Spleen (tissue), 11 donors: Measurements from ENCODE around the gene TRPC4AP. TPM values are rescaled to one million over a fixed set of nuclear protein-coding genes. Genes with fewer than 3 reads are reported as not detected.

Source experiments
- DNase-seq: peaks from one replicate; pipeline ENCODE4 v3.0.0-alpha.2; 2020
- H3K27ac ChIP-seq, 8 donors: fragments of 200-600 bp; sonication (generic) in 7 of 8; 1 replicate in 4 of 8; 2 replicates in 4 of 8; pipeline versions ENCODE4 v1.5.0 to v1.8.0; 2016 to 2021; ENCODE audit warnings: inconsistent platforms in 4 of 8, mild to moderate bottlenecking in 4 of 8, moderate library complexity in 1 of 8
- H3K27me3 ChIP-seq, 7 donors: fragments of 200-600 bp; sonication (generic) in 6 of 7; replicated peaks in 1 of 7; 1 replicate in 4 of 7; 2 replicates in 3 of 7; pipeline versions ENCODE4 v1.5.0 to v1.8.0; 2016 to 2021; ENCODE audit warnings: inconsistent platforms in 3 of 7, mild to moderate bottlenecking in 1 of 7
- H3K36me3 ChIP-seq, 6 donors: fragments of 200-600 bp; sonication (generic) in 5 of 6; 1 replicate in 4 of 6; 2 replicates in 2 of 6; pipeline versions ENCODE4 v1.5.0 to v1.8.0; 2016 to 2021; ENCODE audit warnings: inconsistent platforms in 2 of 6
- H3K4me1 ChIP-seq, 6 donors: fragments of 200-600 bp; sonication (generic) in 5 of 6; 1 replicate in 3 of 6; 2 replicates in 3 of 6; pipeline versions ENCODE4 v1.5.0 to v1.8.0; 2016 to 2021; ENCODE audit warnings: inconsistent platforms in 3 of 6
- H3K4me3 ChIP-seq, 8 donors: fragments of 200-600 bp; sonication (generic) in 7 of 8; 1 replicate in 4 of 8; 2 replicates in 4 of 8; pipeline versions ENCODE4 v1.5.0 to v1.8.0; 2016 to 2021; ENCODE audit warnings: inconsistent platforms in 4 of 8, mild to moderate bottlenecking in 4 of 8, moderate library complexity in 2 of 8
- H3K9me3 ChIP-seq, 8 donors: fragments of 200-600 bp; sonication (generic) in 7 of 8; 1 replicate in 4 of 8; 2 replicates in 4 of 8; pipeline versions ENCODE4 v1.5.0 to v1.8.0; 2016 to 2021; ENCODE audit warnings: inconsistent platforms in 4 of 8
- CTCF ChIP-seq, 11 experiments: fragments of 200-600 bp in 7 of 11; fragments of 450-650 bp in 4 of 11; sonication (generic) in 4 of 11; IDR thresholded peaks in 8 of 11; conservative IDR thresholded peaks in 3 of 11; 1 replicate in 7 of 11; 2 replicates in 4 of 11; pipeline versions ENCODE4 v1.4.0 to v1.8.0; 2016 to 2021; ENCODE audit warnings: antibody characterized with exemption in 11 of 11, inconsistent platforms in 4 of 11, mild to moderate bottlenecking in 1 of 11
- POLR2A ChIP-seq, 3 donors: fragments of 450-650 bp; IDR thresholded peaks; one replicate each; pipeline ENCODE4 v1.5.1; 2017; ENCODE audit warnings: antibody characterized with exemption in 3 of 3, mild to moderate bottlenecking in 1 of 3
- POLR2AphosphoS5 ChIP-seq, 3 donors: sonication (generic); formaldehyde crosslinking; IDR thresholded peaks; one replicate each; pipeline ENCODE4 v1.5.1; 2017; ENCODE audit warnings: antibody characterized with exemption in 3 of 3
- WGBS, 5 donors: extraction: QIAGEN DNeasy Blood & Tissue Kit in 3 of 5; methylation state at CpG; one replicate each; pipeline versions ENCODE4 v1.1.5 to v1.1.7; 2013 to 2018; 5-methylcytosine and 5-hydroxymethylcytosine counted together
- intact Hi-C: fragments of 100-400 bp; cut with DNase I; formaldehyde crosslinking; loops from one replicate; pipeline ENCODE4 v1.15.0; 2023; ENCODE audit warnings: low total_unique reads
- polyA plus RNA-seq, 3 donors: library from polyadenylated mRNA; stranded (reverse); fragments of 200-250 nt; gene quantifications; one replicate each; pipeline ENCODE4 v1.2.1, GENCODE V29; 2013
- total RNA-seq, 7 donors: library from RNA; depleted of rRNA in 3 of 7; stranded (reverse); fragments of >200 nt in 3 of 7; fragmentation: NEBNext Ultra II Directional in 4 of 7; extraction: Animal tissue kit (Norgen Biotek cat#: 25700) in 4 of 7; gene quantifications; one replicate each; pipeline versions ENCODE4 v1.1.0 to v1.2.1, GENCODE V29; 2016 to 2021
- donor health status: healthy with polysubstance abuse.
- donor health status: DM: no; HTN: no; CAD: no; lungs with moderate emphysema.
- donor health status: DM: no; HTN: no; CAD: no.
- donor health status: Bipolar disorder and iron deficiency.
- donor health status: healthy.
- donor health status: DM: no; HTN: no; CAD: no.
- donor health status: DM: yes; HTN: yes; CAD: no.

The TRPC4AP gene
- total and polyA plus RNA-seq, 10 donors, result 26.3 to 81.7 (median 64.9) TPM

DNA sequence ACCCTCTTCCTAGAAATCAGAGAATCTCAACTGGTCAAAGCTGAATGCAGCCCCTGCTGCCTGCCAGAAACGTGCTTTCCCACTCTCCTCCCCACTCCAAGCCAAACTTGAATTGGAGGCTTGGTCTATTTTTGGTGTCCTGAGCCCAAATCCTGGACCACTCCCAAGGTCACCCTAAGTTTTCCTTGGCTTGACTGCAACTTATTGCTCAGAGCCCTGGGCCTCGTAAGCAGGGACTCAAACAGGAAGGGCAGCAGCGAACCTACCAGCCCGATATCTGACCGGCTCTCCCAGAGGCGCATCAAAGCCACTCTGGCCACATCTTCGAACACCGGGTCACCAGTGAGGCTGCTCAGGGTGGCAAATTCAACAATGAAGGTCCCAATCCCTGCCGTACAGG lies 41.9 kb upstream of the TRPC4AP start:
- intact Hi-C loops, result no loop called here
- Histone ChIP-seq H3K4me1 (peaks cover 0 to 24% (median 9%) of the 10 kb centered on the region in 6 donors), H3K27me3 (no peaks in the 10 kb centered on the region), H3K27ac (peak overlapping the region in 2 of 8 donors; percentile 37 to 39), H3K36me3 (peaks cover 0 to 100% (median 93%) of the 10 kb centered on the region in 6 donors), H3K9me3 (no peaks in the 10 kb centered on the region), H3K4me3 (no peak overlapping the region)
- TF ChIP-seq CTCF (IDR thresholded peaks at IDR 0.05 in 8 of 11, conservative IDR thresholded peaks at IDR 0.05 in 3 of 11) (no peak), POLR2AphosphoS5 (IDR thresholded peaks at IDR 0.05) (peak in 1 of 3 donors; percentile 30)
- no peak for DNase-seq
- 78 to 96% (median 83%) methylated on average over 9 of the region's 9 CpGs for WGBS, 5 donors

DNA sequence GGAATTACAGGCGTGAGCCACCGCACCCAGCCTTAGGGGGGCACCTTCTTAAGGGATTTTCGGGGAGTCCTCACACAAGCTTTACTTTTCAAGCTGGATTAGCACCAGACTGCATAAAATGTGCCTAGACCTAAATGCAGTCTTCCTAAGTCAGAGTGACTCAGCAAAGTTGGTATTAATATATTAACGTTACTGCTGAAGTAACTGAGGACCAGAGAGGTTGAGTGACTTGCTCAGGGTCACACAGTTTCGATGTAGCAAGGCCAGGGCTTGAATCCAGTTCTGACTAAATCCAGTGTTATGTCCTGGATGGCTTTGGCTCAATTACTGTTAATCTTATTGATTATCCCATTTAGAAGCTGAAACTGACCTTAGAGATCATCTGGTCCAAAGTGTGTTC lies 41.1 kb upstream of the TRPC4AP start:
- Histone ChIP-seq H3K27me3 (no peaks in the 10 kb centered on the region), H3K36me3 (peaks cover 0 to 100% (median 91%) of the 10 kb centered on the region in 6 donors), H3K9me3 (no peaks in the 10 kb centered on the region), H3K4me3 (no peak overlapping the region), H3K4me1 (peaks cover 0 to 31% (median 14%) of the 10 kb centered on the region in 6 donors), H3K27ac (no peak overlapping the region)
- intact Hi-C loops, result no loop called here
- no peak for DNase-seq
- 87 to 92% (median 88%) methylated on average over 5 of the region's 5 CpGs for WGBS, 5 donors
- TF ChIP-seq CTCF (IDR thresholded peaks at IDR 0.05 in 8 of 11, conservative IDR thresholded peaks at IDR 0.05 in 3 of 11) (no peak), POLR2AphosphoS5 (IDR thresholded peaks at IDR 0.05) (no peak), POLR2A (IDR thresholded peaks at IDR 0.05) (no peak)

GRCh38 chr20:35133031-35133430 lies 40.4 kb upstream of the TRPC4AP start:
- no peak for DNase-seq
- Histone ChIP-seq H3K27me3 (no peaks in the 10 kb centered on the region), H3K4me3 (no peak overlapping the region), H3K36me3 (peaks cover 0 to 100% (median 87%) of the 10 kb centered on the region in 6 donors), H3K4me1 (peaks cover 0 to 31% (median 15%) of the 10 kb centered on the region in 6 donors), H3K9me3 (no peaks in the 10 kb centered on the region), H3K27ac (no peak overlapping the region)
- intact Hi-C loops, result no loop called here
- WGBS, 5 donors, result 88 to 99% (median 98%) methylated on average over 4 to 5 of the region's 5 CpGs
- no peak for TF ChIP-seq CTCF (IDR thresholded peaks at IDR 0.05 in 8 of 11, conservative IDR thresholded peaks at IDR 0.05 in 3 of 11)
- no peak for TF ChIP-seq POLR2AphosphoS5 (IDR thresholded peaks at IDR 0.05)
- TF ChIP-seq POLR2A (IDR thresholded peaks at IDR 0.05), result no peak

DNA sequence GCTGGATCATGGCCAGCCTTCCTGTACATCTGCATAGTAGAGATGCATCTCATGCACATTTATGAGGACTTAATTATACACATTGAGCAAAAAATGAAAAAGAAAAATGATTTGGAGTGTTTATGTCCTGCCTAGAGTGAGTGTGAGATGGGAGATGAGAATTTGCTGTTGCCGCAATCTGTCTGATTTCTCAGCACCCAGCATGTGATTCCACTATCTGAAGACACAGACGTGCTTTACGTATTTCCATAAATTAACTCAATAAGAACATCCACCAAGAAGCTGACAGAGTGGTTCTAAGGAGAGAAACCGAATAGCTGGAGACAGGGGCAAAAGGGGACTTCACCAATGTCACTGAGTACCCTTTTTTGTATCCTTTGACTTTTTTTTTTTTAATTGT lies 39.3 kb upstream of the TRPC4AP start:
- no peak for TF ChIP-seq POLR2AphosphoS5 (IDR thresholded peaks at IDR 0.05)
- TF ChIP-seq POLR2A (IDR thresholded peaks at IDR 0.05), result no peak
- no peak for TF ChIP-seq CTCF (IDR thresholded peaks at IDR 0.05 in 8 of 11, conservative IDR thresholded peaks at IDR 0.05 in 3 of 11)

More for the DNA sequence above, 39.3 kb upstream of the TRPC4AP start:
- H3K27me3 ChIP-seq, result no peaks in the 10 kb centered on the region
- H3K36me3 ChIP-seq, result peaks cover 0 to 100% (median 85%) of the 10 kb centered on the region in 6 donors
- DNase-seq, result no peak
- H3K4me3 ChIP-seq, result no peak overlapping the region
- 90 to 99% (median 93%) methylated on average over 4 of the region's 4 CpGs for WGBS, 5 donors
- peaks cover 0 to 31% (median 15%) of the 10 kb centered on the region in 6 donors for H3K4me1 ChIP-seq
- no peak overlapping the region for H3K27ac ChIP-seq
- H3K9me3 ChIP-seq, result no peaks in the 10 kb centered on the region
- intact Hi-C loops, result no loop called here
